Astrocyte (in vitro differentiated cells and primary cell): ENCODE measurements around the gene OSBPL1A.

Experiments used
- CTCF ChIP-seq: IDR thresholded peaks from 2 replicates; pipeline ENCODE4 v1.5.1; 2011; ENCODE audit warnings: low read depth, mild to moderate bottlenecking, inconsistent platforms, low read length, moderate library complexity; ENCODE audit not compliant: insufficient read depth
- EZH2 ChIP-seq: IDR thresholded peaks from 2 replicates; pipeline ENCODE4 v1.6.1; 2012; ENCODE audit warnings: mild to moderate bottlenecking, low read length, inconsistent platforms; ENCODE audit not compliant: insufficient read depth

- no peak for TF ChIP-seq CTCF
- no peak for TF ChIP-seq EZH2
These were observed 143.6 kb downstream of the OSBPL1A start for GRCh38 chr18:24254071-24254470.
